ENCODE results near the gene RMDN2.

DNA sequence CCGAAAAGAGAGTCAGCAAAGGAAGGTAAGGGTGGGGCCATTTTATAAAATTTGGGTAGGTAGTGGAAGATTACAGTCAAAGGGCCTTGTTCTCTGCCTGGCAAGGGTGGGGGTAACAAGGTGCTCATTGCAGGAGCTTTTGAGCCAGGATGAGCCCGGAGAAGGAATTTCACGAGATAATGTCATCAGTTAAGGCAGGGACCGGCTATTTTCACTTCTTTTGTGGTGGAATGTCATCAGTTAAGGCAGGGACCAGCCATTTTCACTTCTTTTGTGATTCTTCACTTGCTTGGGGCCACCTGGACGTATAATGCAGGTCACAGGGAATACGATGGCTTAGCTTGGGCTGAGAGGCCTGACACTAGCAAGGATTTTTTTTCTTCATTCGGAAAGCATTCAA lies 92.7 kb downstream of the RMDN2 start:
- TF ChIP-seq POLR2A (IDR thresholded peaks at IDR 0.05; ENCODE audit: extremely low read depth, insufficient read length) (no peak), MYC (IDR thresholded peaks at IDR 0.05; ENCODE audit: low read depth, low read length) (no peak)
- TF ChIP-seq, protein P1, sequence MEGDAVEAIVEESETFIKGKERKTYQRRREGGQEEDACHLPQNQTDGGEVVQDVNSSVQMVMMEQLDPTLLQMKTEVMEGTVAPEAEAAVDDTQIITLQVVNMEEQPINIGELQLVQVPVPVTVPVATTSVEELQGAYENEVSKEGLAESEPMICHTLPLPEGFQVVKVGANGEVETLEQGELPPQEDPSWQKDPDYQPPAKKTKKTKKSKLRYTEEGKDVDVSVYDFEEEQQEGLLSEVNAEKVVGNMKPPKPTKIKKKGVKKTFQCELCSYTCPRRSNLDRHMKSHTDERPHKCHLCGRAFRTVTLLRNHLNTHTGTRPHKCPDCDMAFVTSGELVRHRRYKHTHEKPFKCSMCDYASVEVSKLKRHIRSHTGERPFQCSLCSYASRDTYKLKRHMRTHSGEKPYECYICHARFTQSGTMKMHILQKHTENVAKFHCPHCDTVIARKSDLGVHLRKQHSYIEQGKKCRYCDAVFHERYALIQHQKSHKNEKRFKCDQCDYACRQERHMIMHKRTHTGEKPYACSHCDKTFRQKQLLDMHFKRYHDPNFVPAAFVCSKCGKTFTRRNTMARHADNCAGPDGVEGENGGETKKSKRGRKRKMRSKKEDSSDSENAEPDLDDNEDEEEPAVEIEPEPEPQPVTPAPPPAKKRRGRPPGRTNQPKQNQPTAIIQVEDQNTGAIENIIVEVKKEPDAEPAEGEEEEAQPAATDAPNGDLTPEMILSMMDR (IDR thresholded peaks at IDR 0.05; ENCODE audit: low read depth, low read length) = no peak
- TF ChIP-seq, protein P2, sequence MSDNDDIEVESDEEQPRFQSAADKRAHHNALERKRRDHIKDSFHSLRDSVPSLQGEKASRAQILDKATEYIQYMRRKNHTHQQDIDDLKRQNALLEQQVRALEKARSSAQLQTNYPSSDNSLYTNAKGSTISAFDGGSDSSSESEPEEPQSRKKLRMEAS (IDR thresholded peaks at IDR 0.05; ENCODE audit: low read depth, low read length) = no peak

All from NB4 (cell line).